ENCODE data around the gene THBS2. TPM values are rescaled to one million over a fixed set of nuclear protein-coding genes. Genes with fewer than 3 reads are reported as not detected.

Gene THBS2
- total and polyA plus RNA-seq, 10 of the 15 experiments (the other 5 are each of a cell fraction or from before 2014, with no cell fraction given), result 0.07 to 0.10 TPM; not detected in 8

DNA sequence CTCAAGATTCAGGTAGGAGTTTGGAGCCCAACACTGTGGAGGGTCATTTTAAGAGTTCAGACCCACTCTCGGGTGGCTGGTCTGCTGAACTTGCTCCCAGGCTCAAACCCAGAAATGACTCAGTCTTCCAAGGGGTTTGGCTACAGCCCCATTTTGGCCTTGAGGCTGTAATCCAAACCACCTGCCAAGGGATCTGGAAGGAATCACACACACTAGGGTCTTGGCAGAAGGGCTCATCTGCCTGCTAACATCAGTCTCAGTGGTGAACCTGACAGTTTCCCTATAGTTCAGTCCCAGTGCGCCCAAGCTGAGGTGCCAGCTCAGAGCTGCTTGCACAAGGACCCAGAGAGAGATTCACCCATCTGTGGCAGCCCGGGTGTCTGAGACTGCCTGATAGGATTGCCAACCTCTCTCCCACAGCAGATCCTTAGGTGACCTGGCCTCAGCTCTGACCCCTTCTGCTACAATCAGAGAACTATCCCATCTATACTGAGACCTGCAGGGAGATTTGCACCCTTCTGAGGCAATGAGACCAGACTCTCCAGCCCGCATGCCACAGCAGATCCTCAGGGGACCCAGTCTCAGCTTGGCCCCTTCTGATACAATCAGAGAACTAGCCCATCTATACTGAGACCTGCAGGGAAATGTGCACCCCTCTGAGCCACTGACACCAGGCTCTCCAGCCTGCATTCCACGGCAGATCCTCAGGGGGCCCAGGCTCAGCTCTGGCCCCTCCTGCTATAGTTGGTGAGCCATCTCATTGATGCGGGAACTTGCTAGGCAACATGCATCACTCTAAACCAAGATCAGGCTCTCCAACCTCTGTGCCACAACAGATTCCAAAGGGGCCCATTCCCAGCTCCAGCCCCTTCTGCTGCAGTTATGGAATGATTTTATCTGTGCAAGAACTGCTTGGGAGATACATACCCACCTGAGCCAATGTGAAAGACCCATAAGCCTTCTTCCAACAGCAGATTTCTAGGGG is 48.2 kb downstream of the THBS2 start (continued):
- TF ChIP-seq, protein P1, sequence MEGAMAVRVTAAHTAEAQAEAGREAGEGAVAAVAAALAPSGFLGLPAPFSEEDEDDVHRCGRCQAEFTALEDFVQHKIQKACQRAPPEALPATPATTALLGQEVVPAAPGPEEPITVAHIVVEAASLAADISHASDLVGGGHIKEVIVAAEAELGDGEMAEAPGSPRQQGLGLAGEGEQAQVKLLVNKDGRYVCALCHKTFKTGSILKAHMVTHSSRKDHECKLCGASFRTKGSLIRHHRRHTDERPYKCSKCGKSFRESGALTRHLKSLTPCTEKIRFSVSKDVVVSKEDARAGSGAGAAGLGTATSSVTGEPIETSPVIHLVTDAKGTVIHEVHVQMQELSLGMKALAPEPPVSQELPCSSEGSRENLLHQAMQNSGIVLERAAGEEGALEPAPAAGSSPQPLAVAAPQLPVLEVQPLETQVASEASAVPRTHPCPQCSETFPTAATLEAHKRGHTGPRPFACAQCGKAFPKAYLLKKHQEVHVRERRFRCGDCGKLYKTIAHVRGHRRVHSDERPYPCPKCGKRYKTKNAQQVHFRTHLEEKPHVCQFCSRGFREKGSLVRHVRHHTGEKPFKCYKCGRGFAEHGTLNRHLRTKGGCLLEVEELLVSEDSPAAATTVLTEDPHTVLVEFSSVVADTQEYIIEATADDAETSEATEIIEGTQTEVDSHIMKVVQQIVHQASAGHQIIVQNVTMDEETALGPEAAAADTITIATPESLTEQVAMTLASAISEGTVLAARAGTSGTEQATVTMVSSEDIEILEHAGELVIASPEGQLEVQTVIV (IDR thresholded peaks at IDR 0.05; ENCODE audit: borderline replicate concordance, partially characterized antibody), result no peak
- TF ChIP-seq MEF2B (IDR thresholded peaks at IDR 0.05; ENCODE audit: partially characterized antibody, poor library complexity, severe bottlenecking), result no peak
- no peak for TF ChIP-seq SMAD1 (IDR thresholded peaks at IDR 0.05; ENCODE audit: low read depth, partially characterized antibody)
- TF ChIP-seq WRNIP1 (IDR thresholded peaks at IDR 0.05; ENCODE audit: borderline replicate concordance, low read depth, low read length), result no peak
- no peak for TF ChIP-seq PAX5 (IDR thresholded peaks at IDR 0.05; ENCODE audit: borderline replicate concordance, low read depth, low read length)

- H2AFZ ChIP-seq (ENCODE audit: control insufficient read depth, low read depth, low read length), result no peak overlapping the region
- ATAC-seq (no peak), FAIRE-seq (no peak), DNase-seq (ENCODE audit: low read depth, low spot score) (no peak)
- TF ChIP-seq BHLHE40 (IDR thresholded peaks at IDR 0.05; ENCODE audit: borderline replicate concordance in 1 of 2, low read depth in 2 of 2, low read length in 1 of 2) (no peak), FOS (IDR thresholded peaks at IDR 0.05; ENCODE audit: borderline replicate concordance, extremely low read depth, insufficient read length) (no peak)
- intact Hi-C loops (cut with micrococcal nuclease; ENCODE audit: unreplicated experiment) (no loop called here), in situ Hi-C loops (cut with MboI) (no loop called here)
- no peaks in the 10 kb centered on the region for H3K36me3 ChIP-seq (ENCODE audit: control insufficient read depth in 2 of 2, insufficient read depth in 2 of 2, low read length in 1 of 2)
- H3K4me3 ChIP-seq, result no peak overlapping the region
- WGBS (ENCODE audit: insufficient coverage, insufficient replicate concordance, low lambda C conversion rate, missing lambda C conversion rate), result 6% methylated on average over 2 of the region's 2 CpGs
- H3K4me2 ChIP-seq (ENCODE audit: control insufficient read depth, insufficient read depth), result no peak overlapping the region
- no peaks in the 10 kb centered on the region for H3K4me1 ChIP-seq (ENCODE audit: control insufficient read depth, insufficient read depth, low read length)
- no TSS peak for BruUV-seq (replicated peaks)
- H3K27me3 ChIP-seq (replicated peaks in 1 of 2; ENCODE audit: control insufficient read depth in 2 of 2, insufficient read depth in 2 of 2, low read length in 1 of 2), result no peaks in the 10 kb centered on the region
- SMC1A ChIA-PET (ENCODE audit: uncharacterized antibody, unreplicated experiment), result no interaction called here
- RAD21 ChIA-PET (ENCODE audit: unreplicated experiment), result no interaction called here
- POLR2A ChIA-PET, result no interaction called here
- H3K9me3 ChIP-seq (replicated peaks; ENCODE audit: control insufficient read depth, insufficient read depth, low read length), result no peaks in the 10 kb centered on the region
- H3K27ac ChIP-seq (ENCODE audit: control insufficient read depth, insufficient read depth), result no peak overlapping the region
- H3K79me2 ChIP-seq (ENCODE audit: control insufficient read depth, insufficient read depth, low read length), result no peaks in the 10 kb centered on the region
- CTCF ChIA-PET, result no interaction called here
- no peak overlapping the region for H3K9ac ChIP-seq (ENCODE audit: control insufficient read depth, insufficient read depth, low read length)
- H4K20me1 ChIP-seq (ENCODE audit: control insufficient read depth, insufficient read depth), result no peaks in the 10 kb centered on the region
Observed at GRCh38 chr6:169204167-169204566, 49.5 kb downstream of the THBS2 start.

Data from GM12878 (cell line).